ENCODE measurements around the gene DMAC2L.
A peak's percentile ranks its signal among the peaks of the same experiment; 100 is the strongest.
"Not testable (repeated sequence)": the region's sequence is repeated elsewhere in the genome, so short reads cannot be mapped to it uniquely, and the experiment has no call there.

Gene DMAC2L

GRCh38 chr14:50331596-50331995 lies 19.5 kb downstream of the DMAC2L start:
- no peak for DNase-seq

- DNase-seq, result no peak
Measured at GRCh38 chr14:50333014-50333509, 20.9 kb downstream of the DMAC2L start.

GRCh38 chr14:50334211-50334610 lies 22.1 kb downstream of the DMAC2L start:
- DNase-seq, result no peak

GRCh38 chr14:50335389-50335788 lies 23.3 kb downstream of the DMAC2L start:
- peak; percentile 55 for DNase-seq

- DNase-seq, result no peak
Measured at GRCh38 chr14:50335989-50336824, 24.1 kb downstream of the DMAC2L start.

GRCh38 chr14:50338587-50338986 lies 26.5 kb downstream of the DMAC2L start:
- no peak for DNase-seq

GRCh38 chr14:50339178-50339804 lies 27.2 kb downstream of the DMAC2L start:
- no peak for DNase-seq

GRCh38 chr14:50340045-50340444 lies 27.9 kb downstream of the DMAC2L start:
- DNase-seq, result no peak

- DNase-seq, result no peak
Measured at GRCh38 chr14:50340963-50341362, 28.8 kb downstream of the DMAC2L start.

GRCh38 chr14:50342221-50343078 lies 30.3 kb downstream of the DMAC2L start:
- no peak for DNase-seq

- DNase-seq, result no peak
Measured at GRCh38 chr14:50343434-50343833, 31.3 kb downstream of the DMAC2L start.

- no peak for DNase-seq
Measured at GRCh38 chr14:50344116-50344775, 32.1 kb downstream of the DMAC2L start.

- no peak for DNase-seq
Measured at GRCh38 chr14:50344876-50345563, 32.9 kb downstream of the DMAC2L start.

- no peak for DNase-seq
Measured at GRCh38 chr14:50345846-50346422, 33.8 kb downstream of the DMAC2L start.

- DNase-seq, result no peak
Measured at GRCh38 chr14:50347521-50347920, 35.4 kb downstream of the DMAC2L start.

- DNase-seq, result no peak
Measured at GRCh38 chr14:50348933-50349332, 36.8 kb downstream of the DMAC2L start.

- no peak for DNase-seq
Measured at GRCh38 chr14:50350975-50351374, 38.9 kb downstream of the DMAC2L start.

- no peak for DNase-seq
Measured at GRCh38 chr14:50352584-50352983, 40.5 kb downstream of the DMAC2L start.

- no peak for DNase-seq
Measured at GRCh38 chr14:50353126-50353525, 41.0 kb downstream of the DMAC2L start.

- no peak for DNase-seq
Measured at GRCh38 chr14:50354527-50354926, 42.4 kb downstream of the DMAC2L start.

- no peak for DNase-seq
Measured at GRCh38 chr14:50355692-50356091, 43.6 kb downstream of the DMAC2L start.

GRCh38 chr14:50356283-50356682 lies 44.2 kb downstream of the DMAC2L start:
- DNase-seq, result not testable (repeated sequence)
